GM10248 (cell line): ENCODE data around the gene ATXN8OS.

ENCODE experiments used
- CTCF ChIA-PET: fragments of 300-600 bp; sonication (Branson Sonifier 250); formaldehyde crosslinking; extraction: SDS; loops from one replicate; lab custom pipeline; 2021; ENCODE audit warnings: antibody characterized with exemption; lab: Yijun Ruan, JAX
- POLR2A ChIA-PET: fragments of 350-650 bp; sonication (Branson Sonifier 250); formaldehyde crosslinking; extraction: SDS; loops from one replicate; lab custom pipeline; 2020; ENCODE audit warnings: antibody characterized with exemption; lab: Yijun Ruan, JAX
- DNase-seq: peaks from one replicate; pipeline ENCODE4 v3.0.0; 2012; ENCODE audit errors: extremely low spot score
- TF ChIP-seq, protein P1 (sequence below): IDR thresholded peaks from 2 replicates; pipeline ENCODE4 v1.5.1; 2012; ENCODE audit warnings: mild to moderate bottlenecking, low read depth; ENCODE audit errors: extremely low read depth, missing control alignments, control extremely low read depth

The ATXN8OS gene

DNA sequence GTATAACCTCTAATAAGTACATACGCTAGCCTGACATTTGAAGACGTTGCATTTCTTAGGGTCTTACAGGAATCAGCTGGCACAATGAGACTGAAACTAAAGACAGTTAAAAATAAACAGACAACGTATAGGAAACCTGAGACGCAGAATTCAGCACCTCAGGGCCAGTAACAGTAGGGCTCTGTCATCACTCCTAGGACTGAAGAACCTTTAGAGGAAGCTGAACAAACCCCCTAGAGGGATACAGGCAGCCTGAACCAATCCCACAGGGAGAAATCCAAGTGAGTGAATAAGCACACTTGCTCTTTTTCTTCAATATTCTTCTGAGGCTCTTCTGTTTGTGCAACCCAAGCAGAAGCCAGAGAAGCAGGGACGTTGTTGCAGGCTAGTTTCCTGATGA, 54.5 kb downstream of the ATXN8OS start:
- DNase-seq, result no peak
- POLR2A ChIA-PET, result no interaction called here
- CTCF ChIA-PET, result no interaction called here
- TF ChIP-seq, protein P1, sequence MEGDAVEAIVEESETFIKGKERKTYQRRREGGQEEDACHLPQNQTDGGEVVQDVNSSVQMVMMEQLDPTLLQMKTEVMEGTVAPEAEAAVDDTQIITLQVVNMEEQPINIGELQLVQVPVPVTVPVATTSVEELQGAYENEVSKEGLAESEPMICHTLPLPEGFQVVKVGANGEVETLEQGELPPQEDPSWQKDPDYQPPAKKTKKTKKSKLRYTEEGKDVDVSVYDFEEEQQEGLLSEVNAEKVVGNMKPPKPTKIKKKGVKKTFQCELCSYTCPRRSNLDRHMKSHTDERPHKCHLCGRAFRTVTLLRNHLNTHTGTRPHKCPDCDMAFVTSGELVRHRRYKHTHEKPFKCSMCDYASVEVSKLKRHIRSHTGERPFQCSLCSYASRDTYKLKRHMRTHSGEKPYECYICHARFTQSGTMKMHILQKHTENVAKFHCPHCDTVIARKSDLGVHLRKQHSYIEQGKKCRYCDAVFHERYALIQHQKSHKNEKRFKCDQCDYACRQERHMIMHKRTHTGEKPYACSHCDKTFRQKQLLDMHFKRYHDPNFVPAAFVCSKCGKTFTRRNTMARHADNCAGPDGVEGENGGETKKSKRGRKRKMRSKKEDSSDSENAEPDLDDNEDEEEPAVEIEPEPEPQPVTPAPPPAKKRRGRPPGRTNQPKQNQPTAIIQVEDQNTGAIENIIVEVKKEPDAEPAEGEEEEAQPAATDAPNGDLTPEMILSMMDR, result no peak

DNA sequence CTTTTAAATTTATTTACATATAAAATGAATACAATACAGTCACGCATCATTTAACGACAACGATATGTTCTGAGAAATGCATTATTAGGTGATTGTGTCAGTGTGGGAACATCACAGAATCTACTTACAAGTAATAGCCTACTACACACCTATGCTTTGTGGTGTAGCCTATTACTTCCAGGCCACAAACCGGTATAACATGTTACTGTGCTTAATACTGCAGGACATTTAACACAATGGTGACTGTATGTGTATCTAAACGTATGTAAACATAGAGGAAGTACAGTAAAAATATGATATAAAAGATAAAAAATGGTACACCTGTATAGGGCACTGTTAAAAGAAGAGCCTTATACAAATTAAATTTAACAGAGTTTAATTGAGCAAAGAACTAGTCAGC, 63.1 kb downstream of the ATXN8OS start:
- TF ChIP-seq, protein P1, result no peak
- CTCF ChIA-PET, result interaction anchor here (1.8 kb wide), 1 partner anchor 14 kb away, joined by 4 read pairs; no protein-coding TSS in a partner anchor
- POLR2A ChIA-PET, result no interaction called here
- DNase-seq, result no peak

DNA sequence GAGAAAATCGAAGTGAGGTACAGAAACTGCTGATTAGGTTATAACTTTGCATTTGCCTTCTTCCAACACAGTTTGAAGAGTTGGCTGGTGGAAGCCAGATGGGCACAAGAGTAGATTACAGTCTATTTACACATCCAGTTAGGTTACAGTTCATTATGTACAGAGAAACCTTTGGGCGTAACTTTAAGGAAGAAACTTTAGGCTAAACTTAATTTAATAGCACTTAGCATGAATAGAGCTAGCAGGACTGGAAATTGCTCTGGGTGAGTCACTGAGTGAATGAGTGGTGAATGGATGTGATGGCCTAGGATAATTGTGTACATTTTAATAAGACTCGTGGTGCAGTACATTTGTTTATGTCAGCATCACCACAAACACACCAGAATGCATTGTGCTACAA, 63.5 kb downstream of the ATXN8OS start:
- POLR2A ChIA-PET, result no interaction called here
- DNase-seq, result no peak
- TF ChIP-seq, protein P1, result no peak
- CTCF ChIA-PET, result no interaction called here

DNA sequence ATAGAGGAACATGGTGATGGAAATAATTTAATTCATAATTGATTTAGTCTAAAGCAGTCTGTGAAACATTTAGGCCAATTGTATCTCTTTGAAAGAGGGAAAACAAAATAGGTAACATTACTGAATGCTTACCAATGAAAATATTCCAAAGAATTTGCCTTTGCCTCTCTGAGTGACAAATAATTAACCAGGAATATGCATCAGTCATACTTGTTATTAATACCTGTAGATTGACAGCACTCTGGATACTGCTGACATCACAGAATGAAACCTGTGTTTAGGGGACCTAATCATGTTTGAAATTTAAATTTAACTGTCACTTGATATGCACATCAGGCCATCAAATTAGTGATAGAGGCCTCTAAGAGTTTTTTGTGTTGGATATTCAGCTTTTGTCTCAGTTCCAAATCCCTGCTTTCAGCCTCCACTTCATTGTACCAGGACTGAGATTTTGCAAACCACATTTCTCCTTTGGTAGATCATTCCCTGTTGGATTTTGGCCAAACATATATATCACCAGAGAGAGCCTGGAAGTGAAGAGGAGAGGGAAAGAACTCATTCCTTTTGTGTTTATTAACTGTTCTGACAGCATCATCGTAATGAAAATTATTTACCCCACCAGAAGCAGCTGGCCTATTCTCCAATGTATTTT, 65.4 kb downstream of the ATXN8OS start:
- TF ChIP-seq, protein P1, result no peak
- CTCF ChIA-PET, result no interaction called here
- POLR2A ChIA-PET, result no interaction called here
- no peak for DNase-seq

DNA sequence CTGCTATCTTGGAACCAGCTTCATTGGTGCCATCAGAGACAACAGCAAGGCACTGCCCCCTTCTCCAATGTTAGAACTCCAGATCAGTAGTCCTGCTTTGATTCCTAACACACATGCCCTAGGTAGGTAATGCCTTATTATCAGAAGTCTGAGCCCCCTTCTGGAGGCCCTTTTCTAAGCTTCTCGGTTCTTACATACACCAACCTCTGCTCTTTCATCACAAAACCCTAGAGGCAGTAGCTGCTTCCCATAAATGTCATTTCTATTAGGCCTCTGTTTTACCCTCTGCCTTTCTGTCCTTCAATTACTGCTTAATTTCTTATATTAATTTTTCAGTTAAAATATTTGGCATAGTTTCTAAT, 66.0 kb downstream of the ATXN8OS start:
- CTCF ChIA-PET, result no interaction called here
- no peak for DNase-seq
- POLR2A ChIA-PET, result no interaction called here
- TF ChIP-seq, protein P1, result no peak

DNA sequence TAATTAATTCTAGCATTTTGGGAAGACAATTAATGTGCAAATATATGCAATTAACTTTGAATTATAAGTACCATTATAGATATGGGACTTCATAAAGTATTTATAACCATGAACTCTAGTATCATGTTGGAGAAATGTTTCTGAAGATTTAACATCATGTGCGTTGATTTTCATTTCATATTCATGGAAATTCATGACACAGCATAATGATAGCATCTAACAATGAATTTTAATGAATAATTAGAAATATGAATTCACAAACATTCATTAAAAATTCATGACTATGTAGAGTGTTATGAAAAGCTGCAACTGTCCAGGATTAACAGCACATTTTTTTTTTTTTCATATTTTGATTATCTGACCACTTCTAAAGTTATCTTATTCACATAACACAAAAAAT, 70.7 kb downstream of the ATXN8OS start:
- TF ChIP-seq, protein P1, result no peak
- POLR2A ChIA-PET, result no interaction called here
- DNase-seq, result no peak
- CTCF ChIA-PET, result no interaction called here
